Measurements from ENCODE around the gene ISM1.
A peak's percentile ranks its signal among the peaks of the same experiment; 100 is the strongest.

ISM1 gene

GRCh38 chr20:13286607-13287006 is 65.5 kb downstream of the ISM1 start:
- Histone ChIP-seq H3K9me3 (ENCODE audit: severe bottlenecking) (no peaks in the 10 kb centered on the region), H3K36me3 (no peaks in the 10 kb centered on the region), H3K4me3 (ENCODE audit: low read depth, low read length) (no peak overlapping the region), H3K27me3 (ENCODE audit: insufficient read depth, low read depth, severe bottlenecking) (no peaks in the 10 kb centered on the region), H3K27ac (no peak overlapping the region)
- no peak for DNase-seq
- TF ChIP-seq, protein P1, sequence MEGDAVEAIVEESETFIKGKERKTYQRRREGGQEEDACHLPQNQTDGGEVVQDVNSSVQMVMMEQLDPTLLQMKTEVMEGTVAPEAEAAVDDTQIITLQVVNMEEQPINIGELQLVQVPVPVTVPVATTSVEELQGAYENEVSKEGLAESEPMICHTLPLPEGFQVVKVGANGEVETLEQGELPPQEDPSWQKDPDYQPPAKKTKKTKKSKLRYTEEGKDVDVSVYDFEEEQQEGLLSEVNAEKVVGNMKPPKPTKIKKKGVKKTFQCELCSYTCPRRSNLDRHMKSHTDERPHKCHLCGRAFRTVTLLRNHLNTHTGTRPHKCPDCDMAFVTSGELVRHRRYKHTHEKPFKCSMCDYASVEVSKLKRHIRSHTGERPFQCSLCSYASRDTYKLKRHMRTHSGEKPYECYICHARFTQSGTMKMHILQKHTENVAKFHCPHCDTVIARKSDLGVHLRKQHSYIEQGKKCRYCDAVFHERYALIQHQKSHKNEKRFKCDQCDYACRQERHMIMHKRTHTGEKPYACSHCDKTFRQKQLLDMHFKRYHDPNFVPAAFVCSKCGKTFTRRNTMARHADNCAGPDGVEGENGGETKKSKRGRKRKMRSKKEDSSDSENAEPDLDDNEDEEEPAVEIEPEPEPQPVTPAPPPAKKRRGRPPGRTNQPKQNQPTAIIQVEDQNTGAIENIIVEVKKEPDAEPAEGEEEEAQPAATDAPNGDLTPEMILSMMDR (IDR thresholded peaks at IDR 0.05; ENCODE audit: low read depth, low read length) = no peak

- Histone ChIP-seq H3K27ac (no peak overlapping the region), H3K36me3 (no peaks in the 10 kb centered on the region), H3K9me3 (ENCODE audit: severe bottlenecking) (no peaks in the 10 kb centered on the region), H3K4me3 (ENCODE audit: low read depth, low read length) (no peak overlapping the region), H3K27me3 (ENCODE audit: insufficient read depth, low read depth, severe bottlenecking) (no peaks in the 10 kb centered on the region)
- no peak for DNase-seq
- TF ChIP-seq, protein P1 (IDR thresholded peaks at IDR 0.05; ENCODE audit: low read depth, low read length) = no peak
Observed at GRCh38 chr20:13288357-13288756, 67.3 kb downstream of the ISM1 start.

DNA sequence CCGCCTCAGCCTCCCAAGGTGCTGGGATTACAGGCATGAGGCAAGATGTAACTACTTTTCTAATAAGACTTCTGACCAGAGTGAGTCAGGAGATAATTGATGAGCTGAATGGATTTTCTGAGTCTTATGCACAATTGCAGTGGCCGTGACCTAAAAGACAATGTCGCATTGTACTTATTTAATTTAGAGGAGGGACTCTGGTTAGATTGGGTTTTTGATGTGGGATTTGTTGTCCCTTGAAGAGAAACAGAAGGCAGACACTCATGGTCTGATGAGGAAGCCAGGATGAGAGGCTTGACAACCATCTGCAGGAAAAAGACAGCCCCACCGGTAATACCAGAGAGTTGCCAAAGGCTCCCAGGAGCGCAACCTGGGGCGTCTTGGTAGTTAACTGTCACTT is 68.0 kb downstream of the ISM1 start:
- no peak overlapping the region for H3K4me3 ChIP-seq (ENCODE audit: low read depth, low read length)
- TF ChIP-seq, protein P1 (IDR thresholded peaks at IDR 0.05; ENCODE audit: low read depth, low read length) = no peak

DNA sequence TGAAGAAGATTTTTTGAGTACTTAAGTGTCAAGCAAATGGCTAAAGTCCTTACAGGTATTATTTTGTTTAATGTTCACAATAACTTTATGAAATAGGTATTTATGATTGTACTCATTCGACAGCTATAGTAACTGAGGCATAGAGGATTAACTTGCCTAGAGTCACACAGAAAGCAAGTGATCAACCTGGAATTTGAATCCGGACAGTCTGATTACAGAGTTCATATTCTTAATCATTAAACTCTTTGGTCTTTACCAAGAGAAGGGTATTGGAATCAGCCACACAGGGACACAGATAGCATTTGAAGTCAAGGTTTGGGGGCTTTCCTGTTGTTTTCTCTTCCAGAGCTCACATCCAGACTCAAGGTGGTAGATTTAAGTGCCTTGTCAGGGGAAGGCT is 69.7 kb downstream of the ISM1 start:
- no peaks in the 10 kb centered on the region for H3K9me3 ChIP-seq (ENCODE audit: severe bottlenecking)
- H3K27me3 ChIP-seq (ENCODE audit: insufficient read depth, low read depth, severe bottlenecking) = no peaks in the 10 kb centered on the region
- H3K4me3 ChIP-seq (ENCODE audit: low read depth, low read length) = no peak overlapping the region
- no peaks in the 10 kb centered on the region for H3K36me3 ChIP-seq
- no peak for DNase-seq
- no peak overlapping the region for H3K27ac ChIP-seq
- TF ChIP-seq, protein P1 (IDR thresholded peaks at IDR 0.05; ENCODE audit: low read depth, low read length) = no peak

More for the DNA sequence above, 68.0 kb downstream of the ISM1 start:
- DNase-seq = no peak
- H3K36me3 ChIP-seq = no peaks in the 10 kb centered on the region
- H3K27ac ChIP-seq = no peak overlapping the region
- no peaks in the 10 kb centered on the region for H3K27me3 ChIP-seq (ENCODE audit: insufficient read depth, low read depth, severe bottlenecking)
- no peaks in the 10 kb centered on the region for H3K9me3 ChIP-seq (ENCODE audit: severe bottlenecking)

DNA sequence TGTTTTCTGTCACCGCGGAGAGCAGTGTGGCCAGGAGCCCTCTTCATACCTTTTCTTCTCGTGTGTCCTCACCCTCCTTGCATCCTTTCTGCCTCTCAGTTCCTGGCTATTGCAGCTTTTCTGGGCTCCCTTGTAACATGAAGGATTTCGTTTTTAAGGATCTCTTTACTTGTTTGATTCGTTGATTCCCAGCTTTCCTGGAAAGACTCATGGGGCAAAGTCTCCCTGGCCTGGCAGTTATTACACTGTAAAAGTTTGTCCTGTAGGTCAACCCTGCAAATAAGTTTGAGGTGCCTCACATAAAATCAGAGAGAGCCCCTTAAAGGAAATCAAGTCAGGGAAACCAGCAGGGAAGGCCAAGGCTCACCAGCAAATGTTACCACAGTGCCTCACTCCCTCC is 70.1 kb downstream of the ISM1 start:
- DNase-seq = no peak
- no peak overlapping the region for H3K27ac ChIP-seq
- no peaks in the 10 kb centered on the region for H3K9me3 ChIP-seq (ENCODE audit: severe bottlenecking)
- no peaks in the 10 kb centered on the region for H3K36me3 ChIP-seq
- TF ChIP-seq, protein P1 (IDR thresholded peaks at IDR 0.05; ENCODE audit: low read depth, low read length) = no peak
- no peak overlapping the region for H3K4me3 ChIP-seq (ENCODE audit: low read depth, low read length)
- no peaks in the 10 kb centered on the region for H3K27me3 ChIP-seq (ENCODE audit: insufficient read depth, low read depth, severe bottlenecking)

- TF ChIP-seq, protein P1 (IDR thresholded peaks at IDR 0.05; ENCODE audit: low read depth, low read length) = no peak
Observed at GRCh38 chr20:13292201-13292885, 71.3 kb downstream of the ISM1 start.

More at GRCh38 chr20:13292201-13292885, 71.3 kb downstream of the ISM1 start:
- peak; percentile 25 for DNase-seq
- Histone ChIP-seq H3K36me3 (no peaks in the 10 kb centered on the region), H3K27me3 (ENCODE audit: insufficient read depth, low read depth, severe bottlenecking) (no peaks in the 10 kb centered on the region), H3K4me3 (ENCODE audit: low read depth, low read length) (no peak overlapping the region), H3K27ac (no peak overlapping the region), H3K9me3 (ENCODE audit: severe bottlenecking) (no peaks in the 10 kb centered on the region)
